Panc1 (cell line): ENCODE data around the gene MYO1A.

ENCODE experiments used
- POLR2AphosphoS5 ChIP-seq: IDR thresholded peaks from 2 replicates; pipeline ENCODE4 v1.6.1; 2012; ENCODE audit warnings: mild to moderate bottlenecking, low read depth, low read length, moderate library complexity
- REST ChIP-seq, 2 experiments: IDR thresholded peaks; 2 replicates each; pipeline ENCODE4 v1.6.1; 2011 to 2012; ENCODE audit warnings: low read depth in 2 of 2, control low read depth in 1 of 2, low read length in 1 of 2, mild to moderate bottlenecking in 1 of 2, moderate library complexity in 1 of 2; ENCODE audit not compliant: insufficient read depth in 1 of 2
- TF ChIP-seq, protein P1 (sequence below): fragments of 450-650 bp; IDR thresholded peaks from 2 replicates; pipeline ENCODE4 v1.5.1; 2017; ENCODE audit warnings: mild to moderate bottlenecking

- TF ChIP-seq, protein P1, sequence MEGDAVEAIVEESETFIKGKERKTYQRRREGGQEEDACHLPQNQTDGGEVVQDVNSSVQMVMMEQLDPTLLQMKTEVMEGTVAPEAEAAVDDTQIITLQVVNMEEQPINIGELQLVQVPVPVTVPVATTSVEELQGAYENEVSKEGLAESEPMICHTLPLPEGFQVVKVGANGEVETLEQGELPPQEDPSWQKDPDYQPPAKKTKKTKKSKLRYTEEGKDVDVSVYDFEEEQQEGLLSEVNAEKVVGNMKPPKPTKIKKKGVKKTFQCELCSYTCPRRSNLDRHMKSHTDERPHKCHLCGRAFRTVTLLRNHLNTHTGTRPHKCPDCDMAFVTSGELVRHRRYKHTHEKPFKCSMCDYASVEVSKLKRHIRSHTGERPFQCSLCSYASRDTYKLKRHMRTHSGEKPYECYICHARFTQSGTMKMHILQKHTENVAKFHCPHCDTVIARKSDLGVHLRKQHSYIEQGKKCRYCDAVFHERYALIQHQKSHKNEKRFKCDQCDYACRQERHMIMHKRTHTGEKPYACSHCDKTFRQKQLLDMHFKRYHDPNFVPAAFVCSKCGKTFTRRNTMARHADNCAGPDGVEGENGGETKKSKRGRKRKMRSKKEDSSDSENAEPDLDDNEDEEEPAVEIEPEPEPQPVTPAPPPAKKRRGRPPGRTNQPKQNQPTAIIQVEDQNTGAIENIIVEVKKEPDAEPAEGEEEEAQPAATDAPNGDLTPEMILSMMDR: no peak
- TF ChIP-seq REST (IDR thresholded peaks at IDR 0.05; ENCODE audit: insufficient read depth in 1 of 2, low read depth in 2 of 2, low read length in 1 of 2) (no peak), POLR2AphosphoS5 (no peak)
Measured at GRCh38 chr12:57080855-57081254, 30.9 kb upstream of the MYO1A start.
